Keratinocyte (primary cell): Measurements from ENCODE around the gene AGRN. TPM values are rescaled to one million over a fixed set of nuclear protein-coding genes. Genes with fewer than 3 reads are reported as not detected.

Source experiments
- DNase-seq: peaks from one replicate; pipeline ENCODE4 v3.0.0-alpha.2; 2011; ENCODE audit warnings: low read depth, missing footprints, low spot score
- FAIRE-seq: peaks from 2 replicates; lab custom pipeline; 2011; peaks lifted over from hg19 to GRCh38; lab: Jason Lieb, UNC
- H2AFZ ChIP-seq: 2 replicates; pipeline ENCODE4 v1.6.0; 2012; ENCODE audit warnings: low read length, control low read depth, inconsistent platforms; ENCODE audit not compliant: control insufficient read depth
- H3K27ac ChIP-seq: 2 replicates; pipeline ENCODE4 v1.5.1; 2011; ENCODE audit warnings: low read length; ENCODE audit not compliant: control insufficient read depth, insufficient read depth
- H3K27me3 ChIP-seq: 3 replicates; pipeline ENCODE4 v1.6.0; 2011; ENCODE audit warnings: low read length; ENCODE audit not compliant: control insufficient read depth, insufficient read depth; ENCODE audit errors: extremely low read depth
- H3K36me3 ChIP-seq, 2 experiments: 2 replicates in 1 of 2; 3 replicates in 1 of 2; pipeline ENCODE4 v1.5.1; 2011; ENCODE audit warnings: low read length in 2 of 2, mild to moderate bottlenecking in 1 of 2; ENCODE audit not compliant: control insufficient read depth in 2 of 2, insufficient read depth in 2 of 2; ENCODE audit errors: extremely low read depth in 1 of 2
- H3K4me1 ChIP-seq: 3 replicates; pipeline ENCODE4 v1.5.1; 2011; ENCODE audit warnings: low read length; ENCODE audit not compliant: control insufficient read depth, insufficient read depth; ENCODE audit errors: extremely low read depth
- H3K4me2 ChIP-seq: 3 replicates; pipeline ENCODE4 v1.6.0; 2011; ENCODE audit warnings: low read depth, low read length; ENCODE audit not compliant: control insufficient read depth, insufficient read depth; ENCODE audit errors: extremely low read depth
- H3K4me3 ChIP-seq, 3 experiments: fragments of 200-600 bp in 1 of 3; sonication (generic) in 1 of 3; 2 replicates in 2 of 3; 3 replicates in 1 of 3; pipeline ENCODE4 v1.5.1; 2011 to 2016; ENCODE audit warnings: low read length in 3 of 3, mild to moderate bottlenecking in 3 of 3, control low read depth in 2 of 3, inconsistent platforms in 1 of 3, low read depth in 1 of 3, mixed read lengths in 1 of 3, mixed run types in 1 of 3, moderate library complexity in 1 of 3; ENCODE audit not compliant: control insufficient read depth in 2 of 3, insufficient read depth in 2 of 3; ENCODE audit errors: extremely low read depth in 1 of 3
- H3K79me2 ChIP-seq: 2 replicates; pipeline ENCODE4 v1.6.0; 2012; ENCODE audit warnings: low read length; ENCODE audit not compliant: control insufficient read depth, insufficient read depth
- H3K9ac ChIP-seq: 3 replicates; pipeline ENCODE4 v1.6.0; 2011; ENCODE audit warnings: low read length; ENCODE audit not compliant: control insufficient read depth, insufficient read depth; ENCODE audit errors: extremely low read depth
- H3K9me1 ChIP-seq: 3 replicates; pipeline ENCODE4 v1.6.0; 2011; ENCODE audit warnings: low read length; ENCODE audit not compliant: control insufficient read depth, insufficient read depth; ENCODE audit errors: extremely low read depth
- H3K9me3 ChIP-seq: 2 replicates; pipeline ENCODE4 v1.5.1; 2012; ENCODE audit warnings: low read depth, low read length; ENCODE audit not compliant: control insufficient read depth
- H4K20me1 ChIP-seq: 3 replicates; pipeline ENCODE4 v1.6.0; 2011; ENCODE audit warnings: low read length; ENCODE audit not compliant: control insufficient read depth, insufficient read depth; ENCODE audit errors: extremely low read depth
- CTCF ChIP-seq, 3 experiments: IDR thresholded peaks in 1 of 3; conservative IDR thresholded peaks in 1 of 3; optimal IDR thresholded peaks in 1 of 3; 2 replicates in 2 of 3; 3 replicates in 1 of 3; pipeline versions ENCODE3 to v1.5.1; 2011; ENCODE audit warnings: low read length in 3 of 3, mild to moderate bottlenecking in 3 of 3, moderate library complexity in 2 of 3, control low read depth in 1 of 3, inconsistent platforms in 1 of 3; ENCODE audit not compliant: insufficient read depth in 2 of 3; ENCODE audit errors: extremely low read depth in 1 of 3
- EZH2 ChIP-seq: IDR thresholded peaks from one replicate; pipeline ENCODE4 v1.6.1; 2012; ENCODE audit warnings: inconsistent platforms, mild to moderate bottlenecking, low read length, moderate library complexity
- dilution Hi-C: fragments of 300-500 bp; cut with MboI; formaldehyde crosslinking; loops from one replicate; pipeline ENCODE4 v1.7.0; 2020; ENCODE audit warnings: low sequenced_read_pairs; ENCODE audit not compliant: extremely low pct_ligation_motif_present
- polyA plus RNA-seq, 5 experiments: library from polyadenylated mRNA; depleted of rRNA in 3 of 5; stranded (reverse) in 3 of 5; stranded (forward) in 1 of 5; unstranded in 1 of 5; fragments of >200 nt; gene quantifications; 1 replicate in 1 of 5; 2 replicates in 3 of 5; 3 replicates in 1 of 5; pipeline versions ENCODE4 v1.2.1 to v1.2.3, GENCODE V29; 2011 to 2012; ENCODE audit warnings: missing spikeins in 2 of 5, low read depth in 1 of 5, low replicate concordance in 1 of 5

AGRN gene
- polyA plus RNA-seq, 1 donor (not counting 4 experiments of a cell fraction or from before 2014, with no cell fraction given): 72.4 TPM

- dilution Hi-C loops: no loop called here
- no peaks in the 10 kb centered on the region for H3K9me1 ChIP-seq
- no peak overlapping the region for H3K27ac ChIP-seq
- H2AFZ ChIP-seq: no peak overlapping the region
- no peaks in the 10 kb centered on the region for H3K27me3 ChIP-seq
- no peaks in the 10 kb centered on the region for H4K20me1 ChIP-seq
- H3K4me3 ChIP-seq: no peak overlapping the region
- H3K79me2 ChIP-seq: no peaks in the 10 kb centered on the region
- no peaks in the 10 kb centered on the region for H3K36me3 ChIP-seq
- FAIRE-seq (no peak), DNase-seq (no peak)
- no peak overlapping the region for H3K9ac ChIP-seq
- H3K4me2 ChIP-seq: no peak overlapping the region
- no peak for TF ChIP-seq CTCF (optimal IDR thresholded peaks at IDR 0.05 in 1 of 3, IDR thresholded peaks at IDR 0.05 in 1 of 3, conservative IDR thresholded peaks at IDR 0.05 in 1 of 3; ENCODE audit: extremely low read depth in 1 of 3, insufficient read depth in 2 of 3, low read length in 3 of 3)
- TF ChIP-seq EZH2: no peak
- H3K4me1 ChIP-seq: no peaks in the 10 kb centered on the region
- H3K9me3 ChIP-seq: no peaks in the 10 kb centered on the region
Observed at GRCh38 chr1:1089731-1090423, 70.0 kb downstream of the AGRN start.

- Histone ChIP-seq H4K20me1 (no peaks in the 10 kb centered on the region), H3K4me3 (no peak overlapping the region), H3K27ac (no peak overlapping the region), H3K27me3 (no peaks in the 10 kb centered on the region), H3K9me1 (no peaks in the 10 kb centered on the region), H2AFZ (no peak overlapping the region), H3K36me3 (no peaks in the 10 kb centered on the region), H3K79me2 (no peaks in the 10 kb centered on the region), H3K4me1 (no peaks in the 10 kb centered on the region), H3K4me2 (no peak overlapping the region), H3K9me3 (no peaks in the 10 kb centered on the region), H3K9ac (no peak overlapping the region)
- DNase-seq (no peak), FAIRE-seq (no peak)
- dilution Hi-C loops: no loop called here
- TF ChIP-seq EZH2 (no peak), CTCF (optimal IDR thresholded peaks at IDR 0.05 in 1 of 3, IDR thresholded peaks at IDR 0.05 in 1 of 3, conservative IDR thresholded peaks at IDR 0.05 in 1 of 3; ENCODE audit: extremely low read depth in 1 of 3, insufficient read depth in 2 of 3, low read length in 3 of 3) (no peak)
Observed at GRCh38 chr1:1090424-1091343, 70.8 kb downstream of the AGRN start.
